Activated CD8-positive, alpha-beta memory T cell treated with anti-CD3 and anti-CD28 coated beads for 48 hours (primary cell): ENCODE data around the gene CRYBG3.

Experiments
- DNase-seq, 3 experiments: peaks; one replicate each; pipeline ENCODE4 v3.0.0-alpha.2; 2020; ENCODE audit warnings: low read depth in 2 of 3, low spot score in 2 of 3

CRYBG3 gene

DNA sequence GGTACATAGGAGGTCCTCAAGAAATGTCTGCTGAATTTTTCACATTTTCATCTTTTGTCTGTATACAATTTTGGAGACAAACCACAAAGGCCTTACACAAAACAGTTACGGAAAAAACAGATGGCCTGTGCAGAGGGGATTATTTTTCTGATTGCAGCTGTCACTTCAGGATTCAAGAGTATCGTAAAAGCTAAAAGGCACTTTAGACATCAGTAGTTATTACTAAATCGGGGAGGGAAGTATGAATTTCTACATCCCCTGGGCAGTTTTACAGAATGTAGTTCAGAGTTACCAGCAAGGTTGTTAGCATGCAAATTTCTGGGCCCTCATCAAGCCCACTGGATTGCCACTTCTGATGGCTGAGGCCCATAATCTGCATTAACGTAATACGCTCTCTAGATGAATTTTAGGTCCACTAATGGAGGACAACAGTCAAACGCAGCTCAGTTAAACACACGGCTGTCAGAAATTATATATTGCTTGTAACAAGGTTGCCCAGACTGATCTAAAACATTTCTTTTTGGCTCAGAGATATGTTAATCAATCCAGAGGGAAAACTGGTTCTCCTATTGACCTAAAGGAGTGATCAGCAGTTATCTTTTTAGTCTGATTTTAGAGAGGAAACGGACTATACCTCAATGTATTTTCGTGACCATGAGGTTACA is 149.3 kb downstream of the CRYBG3 start:
- DNase-seq, result no peak

- DNase-seq, result peak; percentile 34 to 55 (median 48)
Observed at GRCh38 chr3:97971679-97972567, 150.1 kb downstream of the CRYBG3 start, which contains the start of gene RIOX2. TSS of gene RIOX2 (minus strand) at chr3:97972431. CDS start at chr3:97967593, 4,838 bp downstream.

GRCh38 chr3:97972976-97973375 is 151.2 kb downstream of the CRYBG3 start:
- no peak for DNase-seq

GRCh38 chr3:97974996-97975395 is 153.2 kb downstream of the CRYBG3 start:
- DNase-seq, result no peak

DNA sequence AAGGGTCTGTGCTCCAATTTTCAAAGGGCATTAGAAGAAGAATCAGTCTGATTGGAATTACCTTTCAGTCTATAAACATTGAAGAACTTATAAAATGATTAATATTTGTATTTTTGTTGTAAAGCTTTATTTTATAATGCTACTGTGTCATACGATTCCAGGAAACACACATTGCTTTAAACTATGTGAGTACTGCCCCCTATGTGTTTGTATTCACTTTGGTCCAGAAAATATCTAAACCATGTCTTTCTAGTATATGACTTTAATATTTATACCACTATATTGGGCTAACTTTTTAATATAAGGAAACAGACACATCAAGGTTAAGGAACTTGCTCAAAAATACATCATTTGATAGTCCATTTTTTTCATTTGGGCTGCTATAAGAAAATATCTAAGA is 153.7 kb downstream of the CRYBG3 start:
- DNase-seq, result no peak

DNA sequence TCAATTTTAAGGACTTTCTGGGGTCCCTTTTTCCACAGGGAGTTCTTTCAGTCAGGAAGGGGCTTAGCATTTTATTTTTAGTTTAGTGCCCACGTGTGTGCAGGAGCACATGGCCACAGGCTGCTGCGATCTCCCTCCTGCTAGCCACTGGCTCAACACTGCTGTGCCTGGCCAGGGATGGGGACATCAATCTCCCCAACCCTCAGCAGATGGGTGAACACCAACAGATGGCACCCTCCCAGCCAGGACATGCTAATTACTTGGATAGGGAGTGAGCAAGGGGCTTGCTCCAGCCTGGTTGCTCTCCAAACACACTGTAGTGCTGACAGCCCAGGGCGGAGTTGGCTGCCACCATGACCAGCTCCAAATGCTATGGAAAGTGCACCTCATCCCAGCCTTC is 157.8 kb downstream of the CRYBG3 start:
- no peak for DNase-seq

- no peak for DNase-seq
Observed at GRCh38 chr3:97981886-97982285, 160.1 kb downstream of the CRYBG3 start.

- no peak for DNase-seq
Observed at GRCh38 chr3:97983933-97984491, 162.2 kb downstream of the CRYBG3 start.

DNA sequence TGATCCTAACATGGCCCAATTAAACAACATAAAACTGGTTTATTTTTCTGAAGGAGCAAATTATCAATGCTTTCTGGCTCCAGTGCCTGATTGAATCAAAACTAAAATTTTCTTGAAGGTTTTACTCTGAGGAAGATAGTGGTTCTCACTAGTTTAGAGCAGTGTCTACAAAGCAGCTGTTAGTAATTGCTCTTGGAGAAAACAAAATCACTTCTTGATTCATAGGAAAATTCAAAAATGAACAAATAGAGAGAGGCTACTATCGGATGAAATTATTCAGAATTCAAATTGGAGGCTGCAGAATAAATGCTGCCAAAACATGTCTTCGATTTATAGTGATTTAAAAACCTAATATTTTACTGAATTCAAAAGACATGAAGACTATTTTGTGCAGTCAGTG is 165.5 kb downstream of the CRYBG3 start:
- DNase-seq, result no peak

DNA sequence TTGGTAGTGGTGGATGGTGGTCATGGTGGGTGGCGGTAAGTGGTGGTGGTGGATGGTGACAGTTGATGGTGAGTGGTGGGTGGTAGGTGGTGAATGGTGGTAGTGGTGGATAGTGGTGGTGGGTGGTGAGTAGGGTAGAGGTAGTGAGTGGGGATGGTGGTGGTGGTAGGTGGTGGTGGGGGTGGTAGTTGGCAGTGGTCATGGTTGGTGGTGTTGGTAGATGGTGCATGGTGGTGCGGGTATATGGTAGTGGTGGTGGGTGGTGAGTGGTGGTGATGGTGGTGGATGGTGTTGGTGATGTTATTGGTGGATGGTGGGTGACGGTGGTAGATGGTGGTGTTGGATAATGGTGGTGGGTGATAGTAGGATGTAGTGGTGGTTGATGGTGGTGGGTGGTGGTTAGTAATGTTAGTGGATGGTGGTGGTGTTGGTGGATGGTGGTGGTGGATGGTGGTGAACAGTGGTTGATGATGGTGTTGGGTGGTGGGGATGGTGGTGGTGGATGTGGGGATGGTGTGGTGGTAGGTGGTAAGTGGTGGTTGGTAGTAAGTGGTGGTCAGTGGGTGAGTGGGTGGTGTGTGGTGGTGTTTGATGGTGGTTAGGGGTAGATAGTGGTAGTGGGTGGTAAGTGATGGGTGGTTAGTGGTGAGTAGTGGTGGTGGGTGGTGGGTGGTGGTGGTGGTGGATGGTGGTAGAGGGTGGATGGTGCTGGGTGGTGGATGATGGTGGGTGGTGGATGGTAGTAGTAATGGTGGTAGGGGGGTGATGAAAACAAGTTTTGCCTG is 167.2 kb downstream of the CRYBG3 start:
- DNase-seq, result no peak

DNA sequence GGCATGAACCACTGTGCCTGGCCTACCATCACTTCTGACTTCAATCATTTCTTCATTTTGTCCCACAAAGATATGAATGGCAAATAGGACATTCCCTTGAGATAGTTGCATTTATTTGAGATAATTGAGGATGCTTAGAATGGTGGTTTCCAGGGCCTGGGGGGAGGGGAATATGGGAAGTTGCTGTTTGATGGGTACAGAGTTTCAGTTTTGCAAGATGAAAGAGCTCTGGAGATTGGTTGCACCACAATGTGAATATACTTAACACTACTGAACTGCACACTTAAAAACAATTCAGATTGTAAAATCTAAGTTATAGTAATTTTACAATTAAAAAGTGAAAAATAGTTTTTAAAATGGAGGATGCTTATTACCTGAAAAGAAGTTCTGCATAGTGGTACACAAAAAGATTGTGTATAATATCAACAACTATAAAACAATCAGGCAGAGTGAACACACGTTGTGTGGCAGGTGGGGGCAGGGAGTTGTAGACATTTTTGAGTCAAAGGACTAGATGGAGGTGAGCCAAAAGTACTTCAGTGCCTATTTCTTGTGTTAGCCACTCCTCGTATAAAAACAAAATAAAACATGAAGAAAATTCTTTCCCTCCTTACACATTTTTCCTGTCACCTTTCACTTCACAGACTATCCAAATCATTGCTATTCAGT is 168.9 kb downstream of the CRYBG3 start:
- no peak for DNase-seq

GRCh38 chr3:97991293-97991682 is 169.5 kb downstream of the CRYBG3 start:
- DNase-seq, result no peak

DNA sequence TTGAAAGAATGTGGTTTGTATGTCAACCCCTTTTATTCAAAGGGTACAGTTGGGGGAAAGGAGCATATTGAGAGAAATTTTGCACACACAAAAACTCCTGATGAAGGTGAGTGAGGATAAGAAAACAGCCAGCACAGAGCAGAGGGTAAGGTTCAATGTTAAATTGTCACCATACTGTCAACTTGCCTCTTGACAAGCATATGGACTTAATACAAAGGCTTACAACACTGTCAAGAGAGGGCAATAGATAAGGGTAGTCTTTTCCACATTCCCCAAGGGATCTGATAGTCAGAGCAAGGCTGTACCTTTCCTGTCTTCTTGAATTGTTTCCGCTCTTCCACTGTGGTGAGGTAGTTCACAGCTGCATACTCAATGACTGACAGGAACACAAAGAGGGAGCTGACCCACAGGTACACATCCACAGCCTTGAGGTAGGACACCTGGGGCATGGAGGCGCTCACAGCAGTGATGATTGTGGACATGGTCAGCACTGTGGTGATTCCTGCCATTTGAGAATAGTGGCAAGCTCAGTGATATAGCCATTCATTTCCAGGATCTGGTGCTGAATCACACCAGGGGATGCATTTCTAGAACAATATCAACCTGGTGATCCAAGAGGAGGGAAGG is 170.8 kb downstream of the CRYBG3 start:
- DNase-seq, result no peak

GRCh38 chr3:97993526-97993925 is 171.7 kb downstream of the CRYBG3 start:
- no peak for DNase-seq

- no peak for DNase-seq
Observed at GRCh38 chr3:97994328-97994945, 172.6 kb downstream of the CRYBG3 start.
